ENCODE results near the gene KCNK6.
"Not testable (repeated sequence)": the region's sequence is repeated elsewhere in the genome, so short reads cannot be mapped to it uniquely, and the experiment has no call there.

KCNK6 gene

DNA sequence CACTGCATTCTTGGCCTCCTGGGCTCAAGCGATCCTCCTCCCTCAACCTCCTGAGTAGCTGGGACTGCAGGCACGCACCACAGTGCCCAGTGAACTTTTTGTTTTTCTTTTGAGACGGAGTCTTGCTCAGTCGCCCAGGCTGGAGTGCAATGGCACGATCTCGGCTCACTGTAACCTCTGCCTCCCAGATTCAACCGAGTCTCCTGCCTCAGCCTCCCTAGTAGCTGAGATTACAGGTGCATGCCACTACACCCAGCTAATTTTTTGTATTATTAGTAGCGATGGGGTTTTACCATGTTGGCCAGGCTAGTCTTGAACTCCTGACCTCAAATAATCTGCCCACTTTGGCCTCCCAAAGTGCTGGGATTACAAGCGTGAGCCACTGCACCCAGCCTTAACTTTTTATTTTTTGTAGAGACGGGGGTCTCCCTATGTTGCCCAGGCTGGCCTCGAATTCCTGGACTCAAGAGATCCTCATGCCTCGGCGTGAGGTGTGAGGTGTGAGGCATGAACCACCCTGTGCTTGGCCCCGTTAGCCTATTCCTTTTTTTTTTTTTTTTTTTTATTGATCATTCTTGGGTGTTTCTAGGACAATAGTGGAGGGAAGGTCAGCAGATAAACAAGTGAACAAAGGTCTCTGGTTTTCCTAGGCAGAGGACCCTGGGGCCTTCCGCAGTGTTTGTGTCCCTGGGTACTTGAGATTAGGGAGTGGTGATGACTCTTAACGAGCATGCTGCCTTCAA is 43.5 kb downstream of the KCNK6 start:
- DNase-seq: not testable (repeated sequence)

DNA sequence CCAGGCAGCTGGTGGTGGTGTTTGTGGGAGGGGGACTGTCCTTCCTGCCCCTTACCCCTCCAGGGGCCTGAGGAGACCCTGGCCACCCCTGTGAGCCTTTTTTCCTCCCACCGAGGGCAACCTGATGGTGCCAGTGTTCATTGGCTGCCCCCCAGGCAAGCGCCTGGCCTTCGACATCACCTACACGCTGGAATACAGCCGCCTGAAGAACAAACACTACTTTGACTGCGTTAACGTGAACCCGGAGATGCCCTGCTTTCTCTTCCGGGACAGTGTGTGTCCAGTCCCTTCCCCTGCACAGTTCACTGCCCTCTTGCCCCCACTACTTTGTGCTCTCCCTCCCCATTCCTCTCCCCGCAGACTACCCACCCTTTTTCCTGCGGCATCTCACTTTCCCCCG is 47.4 kb downstream of the KCNK6 start:
- no peak for DNase-seq

DNA sequence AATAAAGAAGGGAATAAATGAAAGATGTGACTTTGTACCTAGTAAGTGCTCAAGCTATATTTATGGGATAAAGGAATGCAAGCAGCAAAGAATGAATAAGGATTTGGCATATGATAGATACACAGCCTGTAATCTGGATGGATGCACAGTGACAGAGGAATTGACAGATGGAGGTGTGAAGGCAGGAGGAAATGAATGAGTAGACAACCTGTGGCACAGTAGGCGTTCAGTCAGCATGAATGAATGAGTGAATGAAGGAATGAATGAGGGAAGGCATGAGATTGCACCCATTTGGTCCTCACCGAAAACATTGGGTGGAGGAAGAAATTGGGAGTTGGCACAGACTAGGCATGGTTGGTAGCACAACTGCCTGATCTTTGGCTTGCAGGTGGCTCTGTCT is 49.9 kb downstream of the KCNK6 start:
- DNase-seq: no peak

DNA sequence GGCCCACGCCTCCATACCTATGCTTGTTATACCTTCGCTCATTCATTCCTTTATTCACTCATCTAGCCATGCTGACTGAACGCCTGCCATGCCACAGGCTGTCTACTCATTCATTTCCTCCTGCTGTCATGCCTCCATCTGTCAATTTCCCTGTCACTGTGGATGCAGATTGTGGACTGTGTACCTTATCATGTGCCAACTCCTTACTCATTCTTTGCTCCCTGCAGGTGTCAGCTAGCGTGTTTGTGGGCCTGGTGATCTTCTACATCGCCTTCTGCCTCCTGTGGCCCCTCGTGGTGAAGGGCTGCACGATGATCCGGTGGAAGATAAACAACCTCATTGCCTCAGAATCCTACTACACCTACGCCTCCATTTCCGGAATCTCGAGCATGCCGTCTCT is 50.7 kb downstream of the KCNK6 start:
- DNase-seq: no peak

- DNase-seq: no peak
Measured at GRCh38 chr19:38371081-38371480, 51.4 kb downstream of the KCNK6 start.

- DNase-seq: no peak
Measured at GRCh38 chr19:38373907-38374331, 54.3 kb downstream of the KCNK6 start.

GRCh38 chr19:38374332-38375097 is 54.9 kb downstream of the KCNK6 start, which contains the start of gene PSMD8:
Gene PSMD8 (plus strand): TSS chr19:38374571. CDS start chr19:38374602, 31 bp downstream.
- DNase-seq: peak; percentile 98

GRCh38 chr19:38375098-38375493 is 55.5 kb downstream of the KCNK6 start:
- DNase-seq: no peak

DNA sequence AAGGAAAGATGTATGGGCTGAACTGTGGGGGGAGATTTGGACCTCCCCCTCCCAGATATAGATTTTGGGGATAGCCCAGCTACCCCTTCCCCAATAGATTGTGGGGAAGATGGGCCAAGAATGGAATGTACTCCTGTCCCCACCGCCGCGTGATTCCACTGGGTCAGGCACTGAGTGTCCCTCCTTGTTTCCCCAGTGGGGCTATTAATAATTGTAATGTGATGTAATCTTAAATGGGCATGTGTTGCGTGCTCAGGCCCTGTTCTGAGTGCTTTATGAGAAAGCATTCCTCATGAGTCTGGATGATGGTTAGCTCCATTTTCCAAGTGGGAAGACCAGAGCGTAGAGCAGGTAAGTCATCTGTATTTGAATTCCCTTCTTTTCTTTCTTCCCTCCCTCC is 56.1 kb downstream of the KCNK6 start:
- no peak for DNase-seq

DNA sequence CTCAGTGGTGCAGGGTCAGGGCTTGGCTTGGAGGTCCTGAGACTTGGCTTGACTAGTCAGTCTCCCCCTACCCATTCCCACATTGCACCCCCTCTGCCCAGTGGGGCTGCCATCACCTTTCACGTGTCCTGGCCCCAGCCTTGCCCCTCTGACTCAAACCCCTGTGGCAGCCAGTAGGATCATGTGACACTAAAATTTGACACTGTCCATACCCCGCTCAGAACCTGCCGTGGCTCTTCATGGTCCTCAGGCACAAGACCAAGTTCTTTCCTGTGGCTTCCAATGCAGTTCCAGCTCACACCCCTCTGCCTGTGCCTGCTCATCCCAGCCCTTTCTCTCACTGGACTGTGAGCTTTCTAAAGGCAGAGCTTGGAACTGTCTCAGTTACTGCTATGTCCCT is 56.9 kb downstream of the KCNK6 start:
- no peak for DNase-seq

GRCh38 chr19:38377052-38377451 is 57.4 kb downstream of the KCNK6 start:
- DNase-seq: no peak

DNA sequence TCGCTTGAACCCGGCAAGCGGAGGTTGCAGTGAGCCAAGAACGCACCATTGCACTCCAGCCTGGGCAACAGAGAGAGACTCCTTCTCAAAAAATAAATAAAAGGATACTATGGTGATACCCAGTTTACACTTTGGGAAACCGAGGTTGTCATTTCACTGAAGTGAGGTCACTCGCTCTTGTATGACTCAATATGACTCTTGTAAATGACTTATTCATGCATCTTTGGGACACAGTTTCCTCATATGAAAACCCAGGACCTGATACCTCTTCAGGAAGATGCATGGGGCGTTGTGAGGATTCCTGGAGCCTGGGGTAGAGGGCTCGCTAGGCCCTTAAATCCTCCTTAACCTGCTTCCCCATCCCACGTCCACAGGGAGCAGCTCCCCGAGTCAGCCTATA is 59.2 kb downstream of the KCNK6 start:
- DNase-seq: no peak

DNA sequence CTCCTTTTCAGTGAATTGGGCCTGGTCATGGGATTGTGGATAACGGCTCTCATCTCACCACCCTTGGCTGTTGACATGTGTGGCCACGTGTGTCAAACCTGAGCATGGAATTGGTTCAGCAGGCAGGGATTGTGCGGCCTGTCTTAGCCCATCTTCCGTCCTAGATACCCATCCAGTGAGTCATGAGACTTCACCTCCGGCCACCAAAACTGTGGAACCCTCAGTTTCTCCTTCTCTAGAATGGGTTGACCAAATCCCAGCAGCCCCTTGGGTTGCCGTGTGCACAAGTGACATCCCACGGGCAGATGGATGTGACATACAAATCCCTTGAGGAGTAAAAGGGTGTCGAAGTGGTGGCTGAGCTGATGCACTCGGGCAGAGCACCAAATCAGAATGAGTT is 61.5 kb downstream of the KCNK6 start:
- DNase-seq: no peak

Measured in activated CD4-positive, alpha-beta T cell treated with anti-CD3 and anti-CD28 coated beads, Interleukin-2, amount 50 U/mL, for 1 hour (primary cell).